Activated CD4-positive, alpha-beta T cell treated with anti-CD3 and anti-CD28 coated beads, Interleukin-2, amount 50 U/mL, for 16 hours (primary cell): ENCODE data around the gene ZMYND19.
"Not testable (repeated sequence)": the region's sequence is repeated elsewhere in the genome, so short reads cannot be mapped to it uniquely, and the experiment has no call there.

Experiments
- DNase-seq: peaks from one replicate; pipeline ENCODE4 v3.0.0-alpha.2; 2020

ZMYND19 gene

GRCh38 chr9:137590469-137591383 is at the start of gene ZMYND19:
ZMYND19 (minus strand) TSS chr9:137590512; CDS start chr9:137590263, 249 bp downstream.
- DNase-seq, result peak; percentile 91

GRCh38 chr9:137639303-137640051 is 49.2 kb upstream of the ZMYND19 start:
- peak; percentile 44 for DNase-seq

- no peak for DNase-seq
Observed at GRCh38 chr9:137638680-137639079, 48.4 kb upstream of the ZMYND19 start.

- no peak for DNase-seq
Observed at GRCh38 chr9:137634016-137634415, 43.7 kb upstream of the ZMYND19 start.

GRCh38 chr9:137632230-137633161 is 42.2 kb upstream of the ZMYND19 start:
- no peak for DNase-seq

- DNase-seq, result no peak
Observed at GRCh38 chr9:137631345-137632229, 41.3 kb upstream of the ZMYND19 start.

GRCh38 chr9:137630679-137631078 is 40.4 kb upstream of the ZMYND19 start:
- no peak for DNase-seq

GRCh38 chr9:137630126-137630525 is 39.8 kb upstream of the ZMYND19 start:
- DNase-seq, result no peak

GRCh38 chr9:137627406-137627805 is 37.1 kb upstream of the ZMYND19 start:
- DNase-seq, result not testable (repeated sequence)

GRCh38 chr9:137626464-137626863 is 36.2 kb upstream of the ZMYND19 start:
- DNase-seq, result no peak

GRCh38 chr9:137622211-137622610 is 31.9 kb upstream of the ZMYND19 start:
- not testable (repeated sequence) for DNase-seq

- DNase-seq, result no peak
Observed at GRCh38 chr9:137621131-137621757, 30.9 kb upstream of the ZMYND19 start.

GRCh38 chr9:137620581-137620980 is 30.3 kb upstream of the ZMYND19 start:
- DNase-seq, result no peak

- no peak for DNase-seq
Observed at GRCh38 chr9:137620048-137620405, 29.7 kb upstream of the ZMYND19 start.

GRCh38 chr9:137619240-137620047 is 29.1 kb upstream of the ZMYND19 start:
- DNase-seq, result peak; percentile 31

- peak; percentile 90 for DNase-seq
Observed at GRCh38 chr9:137618105-137619067, 28.1 kb upstream of the ZMYND19 start, which contains the start of gene EHMT1. EHMT1 (plus strand) TSS chr9:137619005; CDS start chr9:137619029, 24 bp downstream.

- DNase-seq, result no peak
Observed at GRCh38 chr9:137615387-137615871, 25.1 kb upstream of the ZMYND19 start.

GRCh38 chr9:137614631-137615386 is 24.5 kb upstream of the ZMYND19 start:
- DNase-seq, result no peak
